DMS153 treated with DMSO at 0.1 percent for 48 hours (cell line): Measurements from ENCODE around the gene ERC1.

ENCODE experiments used
- DNase-seq: peaks from one replicate; lab custom pipeline; 2025; ENCODE audit not compliant: unreplicated experiment; lab: John Stamatoyannopoulos, UW

Gene ERC1

DNA sequence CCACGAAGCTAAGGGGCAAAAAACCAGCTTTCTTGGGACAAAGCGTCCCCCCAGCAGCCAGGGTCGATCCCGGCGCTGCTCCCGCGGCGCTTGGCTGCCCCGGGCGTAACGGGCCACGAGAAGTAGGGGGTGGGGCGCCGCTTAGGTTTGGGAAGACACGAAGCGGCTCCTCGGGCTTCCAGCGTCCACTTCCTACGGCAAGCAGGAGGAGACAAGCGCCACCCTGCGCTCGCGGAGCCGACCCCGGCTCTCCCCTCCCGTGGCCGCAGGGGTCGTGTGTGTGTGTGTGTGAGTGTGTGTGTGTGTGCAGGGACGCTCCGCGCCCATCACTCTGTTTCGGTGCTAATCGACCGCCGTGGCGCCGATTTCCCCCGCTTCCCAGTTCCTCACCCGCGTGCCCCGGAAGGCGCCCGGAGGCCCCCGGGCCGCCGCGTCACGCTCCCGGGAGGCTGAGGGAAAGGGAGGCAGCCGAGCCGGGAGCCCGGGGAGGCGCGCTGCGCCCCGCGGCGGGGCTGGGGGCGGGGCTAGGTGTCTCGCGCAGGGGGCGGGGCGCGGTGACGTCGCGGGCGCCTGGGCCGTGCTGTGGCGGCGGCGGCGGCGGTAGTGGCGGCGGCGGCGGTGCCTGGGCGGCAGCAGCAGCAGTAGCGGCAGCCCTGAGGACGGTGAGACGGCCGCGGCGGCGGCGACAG, at the start of gene ERC1:
Gene ERC1 (plus strand): TSS at position 563 of the 689 bp plus-strand sequence. CDS start 36,681 bp downstream, outside the sequence.
- peak; percentile 73 for DNase-seq

DNA sequence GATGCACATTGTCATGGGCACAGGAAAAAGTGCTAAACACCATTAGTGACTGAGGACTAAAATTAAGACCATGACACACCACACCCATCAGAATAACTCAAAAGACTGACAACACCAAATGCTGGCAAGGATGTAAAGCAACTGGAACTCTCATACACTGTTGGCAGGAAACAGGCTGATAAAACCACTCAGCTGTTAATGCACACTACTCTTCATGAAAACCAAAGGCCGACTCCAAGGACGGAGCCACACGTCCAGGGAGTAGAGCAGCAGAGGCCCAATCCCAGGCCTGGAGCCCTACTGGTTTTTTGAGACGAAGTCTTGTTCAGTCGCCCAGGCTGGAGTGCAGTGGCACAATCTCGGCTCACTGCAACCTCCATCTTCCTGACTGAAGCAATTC, 48.0 kb upstream of the ERC1 start:
- DNase-seq: no peak

DNA sequence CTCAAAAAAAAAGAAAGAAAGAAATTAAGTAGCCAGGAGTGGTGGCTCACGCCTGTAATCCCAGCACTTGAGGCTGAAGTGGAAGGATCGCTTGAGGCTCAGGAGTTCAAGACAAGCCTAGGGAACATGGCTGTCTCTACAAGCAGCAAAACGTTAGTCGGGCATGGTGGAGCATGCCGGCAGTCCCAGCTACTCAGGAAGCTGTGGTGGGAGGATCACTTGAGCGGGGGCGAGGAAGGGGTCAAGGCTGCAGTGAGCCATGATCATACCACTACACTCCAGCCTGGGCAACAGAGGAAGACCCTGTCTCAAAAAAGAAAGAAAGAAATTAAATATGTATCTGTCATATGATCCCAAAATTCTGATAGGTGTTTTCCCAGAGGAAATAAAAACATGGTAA, 46.8 kb upstream of the ERC1 start:
- DNase-seq: no peak

DNA sequence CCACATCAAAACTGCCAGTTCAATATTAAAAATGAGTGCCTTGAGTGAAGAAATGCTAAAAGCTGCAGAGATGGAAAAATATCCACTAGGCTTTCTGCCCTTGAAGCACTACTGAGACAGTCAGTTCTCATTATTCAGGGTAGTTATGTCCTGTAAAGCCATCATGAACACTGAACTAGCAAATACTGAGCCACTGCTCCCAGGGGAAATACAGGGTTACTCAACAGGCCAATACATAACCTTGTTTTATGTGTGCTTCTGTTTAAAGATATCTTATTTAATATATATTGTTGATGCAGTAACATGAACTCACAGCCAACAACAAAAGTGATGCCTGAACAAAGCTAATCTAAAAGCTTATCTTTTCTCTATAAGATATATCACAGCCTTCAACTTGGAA, 44.8 kb upstream of the ERC1 start:
- no peak for DNase-seq

DNA sequence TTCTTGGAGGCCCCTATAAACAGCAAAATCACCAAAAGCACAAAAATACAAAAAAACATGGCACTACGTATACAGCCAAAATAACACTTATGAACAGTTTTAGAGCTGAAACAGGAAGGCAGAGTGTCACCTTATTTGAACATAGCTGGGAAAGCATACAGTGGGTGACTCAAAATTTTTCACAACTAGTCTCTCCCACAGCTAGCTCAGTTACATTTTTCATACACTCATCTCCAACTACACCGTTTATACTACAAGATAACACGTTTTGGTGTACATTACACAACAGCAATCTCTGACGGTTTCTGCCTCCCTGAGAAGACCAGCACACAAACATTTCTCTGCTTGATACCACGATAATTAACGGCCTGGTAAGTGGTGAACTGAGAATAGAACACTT, 44.4 kb upstream of the ERC1 start:
- DNase-seq: no peak

DNA sequence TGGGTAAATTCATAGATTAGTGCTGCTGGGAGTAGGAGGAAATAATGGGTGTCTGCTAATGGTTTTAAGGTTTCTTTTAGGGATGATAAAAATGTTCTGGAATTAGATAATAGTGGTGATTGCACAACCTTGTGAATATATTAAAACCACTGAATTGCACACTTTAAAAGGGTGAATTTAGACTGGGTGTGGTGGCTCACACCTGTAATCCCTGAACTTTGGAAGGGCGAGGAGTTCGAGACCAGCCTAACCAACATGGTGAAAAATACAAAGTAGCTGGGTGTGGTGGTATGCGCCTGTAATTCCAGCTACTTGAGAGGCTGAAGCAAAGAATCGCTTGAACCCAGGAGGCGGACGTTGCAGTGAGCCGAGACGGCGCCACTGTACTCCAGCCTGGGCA, 42.8 kb upstream of the ERC1 start:
- no peak for DNase-seq

DNA sequence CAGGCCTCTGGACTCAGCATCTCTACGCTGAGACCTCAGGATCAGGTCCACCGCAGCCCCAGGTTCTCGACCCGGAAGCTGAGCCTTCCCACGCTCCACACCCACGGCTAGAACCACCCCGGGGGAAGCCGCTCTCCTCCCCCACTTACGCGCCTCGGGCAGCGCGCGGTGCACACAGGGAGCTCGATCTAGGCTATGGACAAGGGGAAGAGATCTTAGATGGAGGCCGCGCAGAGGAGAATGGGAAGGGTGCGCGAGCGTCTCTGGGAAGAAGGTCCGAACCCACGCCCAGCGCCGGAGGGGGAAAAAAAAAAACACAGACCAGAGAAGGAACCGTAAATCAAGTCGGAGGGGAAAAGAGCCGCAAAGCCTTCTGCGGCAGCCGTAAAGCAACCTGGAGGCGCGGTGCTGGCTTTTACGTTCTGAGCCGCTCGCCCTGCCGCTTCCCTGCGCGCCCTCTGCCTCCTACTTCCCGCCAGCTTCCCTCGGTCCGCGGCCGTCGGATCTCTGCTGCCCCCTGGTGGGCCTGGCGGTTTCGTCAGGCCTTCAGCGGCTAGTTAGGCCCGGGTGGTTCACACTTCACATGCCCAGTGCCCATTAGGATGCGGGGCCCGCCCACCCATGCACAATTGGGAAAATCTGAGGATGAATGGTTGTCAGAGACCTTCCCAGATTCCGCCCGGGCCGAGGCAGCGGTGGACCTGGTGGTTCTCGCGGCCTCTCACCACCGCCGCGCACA, 41.4 kb upstream of the ERC1 start, which contains the start of gene RAD52:
Gene RAD52 (minus strand): TSS at position 242 of the 739 bp plus-strand sequence. CDS start 16,636 bp downstream, outside the sequence.
- peak; percentile 97 for DNase-seq

DNA sequence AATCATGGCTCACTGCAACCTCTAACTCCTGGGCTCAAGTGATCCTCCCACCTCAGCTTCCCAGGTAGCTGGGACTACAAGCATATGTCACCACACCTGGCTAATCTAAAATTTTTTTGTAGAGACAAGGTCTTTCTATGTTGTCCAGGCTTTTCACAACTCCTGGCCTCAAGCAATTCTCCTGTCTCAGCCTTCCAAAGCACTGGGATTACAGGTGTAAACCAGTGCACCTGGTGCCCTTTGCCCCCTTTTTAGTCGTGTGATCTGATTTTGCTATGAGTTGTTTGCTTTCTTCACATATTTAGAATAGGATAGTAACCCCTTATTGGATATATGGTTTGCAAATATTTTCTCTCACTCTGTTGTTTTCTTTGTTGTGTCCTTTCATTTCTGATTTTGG, 39.8 kb upstream of the ERC1 start:
- DNase-seq: no peak

DNA sequence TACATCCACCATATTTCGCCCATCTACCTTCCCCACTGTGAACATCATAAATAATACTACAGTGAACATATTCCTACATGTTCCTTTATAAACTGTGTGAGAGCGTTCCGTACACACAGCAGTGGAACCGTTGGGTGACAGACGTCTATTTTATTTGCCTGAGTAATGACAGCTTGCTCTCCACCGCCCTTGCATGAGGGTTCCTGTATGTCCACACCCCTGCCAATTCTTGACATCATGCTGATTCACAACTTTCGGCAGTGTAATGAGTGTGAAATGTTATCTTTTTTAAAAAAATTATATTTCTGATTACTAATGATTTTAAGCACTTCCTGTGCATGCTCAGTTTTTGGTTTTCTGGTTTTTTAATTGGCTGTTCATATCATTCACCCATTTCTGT, 37.2 kb upstream of the ERC1 start:
- DNase-seq: no peak

DNA sequence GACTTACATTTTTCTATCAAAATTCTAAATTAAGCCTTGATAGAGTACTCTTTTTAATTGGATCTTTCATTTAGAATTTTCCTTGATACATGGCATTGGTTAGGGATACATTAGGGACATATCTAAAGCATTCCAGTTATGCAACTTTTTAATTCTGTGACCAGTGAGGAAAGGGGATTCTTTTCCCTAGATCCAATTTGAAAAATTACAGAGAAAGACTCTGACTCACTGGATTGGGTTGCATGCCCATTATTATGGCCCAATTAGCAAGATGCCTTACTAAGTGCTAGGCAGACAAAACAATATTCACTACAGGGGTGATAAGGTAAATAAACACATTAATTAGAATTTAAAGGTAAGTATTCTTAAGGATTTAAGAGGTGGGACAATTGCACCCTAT, 36.3 kb upstream of the ERC1 start:
- no peak for DNase-seq

DNA sequence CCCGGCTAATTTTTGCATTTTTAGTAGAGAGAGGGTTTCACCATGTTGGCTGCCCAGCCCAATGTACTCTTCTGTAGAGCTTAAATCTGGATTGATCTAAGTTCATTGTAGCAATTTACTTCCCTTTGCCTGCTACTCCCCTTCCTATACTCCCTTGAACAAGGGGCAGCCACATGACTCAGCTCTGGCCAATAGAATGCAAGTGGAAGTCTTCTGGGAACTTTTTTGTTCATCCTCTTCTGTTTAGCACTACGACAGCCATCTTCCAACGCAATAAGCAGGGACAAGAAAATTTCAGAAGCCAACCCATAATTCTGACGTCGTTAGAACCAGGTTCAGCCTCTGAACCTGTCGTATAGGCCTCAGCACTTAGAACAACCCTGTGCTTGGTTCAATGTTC, 35.1 kb upstream of the ERC1 start:
- no peak for DNase-seq

DNA sequence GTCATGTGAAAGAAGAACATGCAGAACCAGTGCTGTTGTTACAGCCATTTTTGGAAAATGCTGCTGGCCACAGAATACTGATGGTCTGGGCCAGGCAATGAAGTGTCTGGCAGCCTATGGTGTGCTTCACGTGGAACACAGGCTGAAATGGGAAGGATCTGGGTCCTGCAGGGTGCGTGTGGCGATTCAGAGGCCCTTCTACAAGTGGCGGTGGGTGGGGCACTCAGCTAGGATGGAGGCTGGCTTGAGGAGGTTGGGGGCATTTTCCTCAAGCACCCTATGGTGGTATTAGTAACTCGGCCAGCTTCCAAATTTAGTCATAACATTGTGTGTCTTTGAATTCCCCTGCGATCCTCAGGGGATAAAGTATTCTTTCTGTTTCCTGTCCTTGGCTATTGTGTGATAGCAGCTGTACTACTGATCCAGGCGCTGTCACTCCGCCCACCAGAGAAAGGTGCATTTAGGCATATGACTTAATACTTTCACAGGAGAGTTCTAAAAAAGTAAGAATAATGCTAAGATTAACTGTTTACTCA, 32.4 kb upstream of the ERC1 start:
- DNase-seq: peak; percentile 21

DNA sequence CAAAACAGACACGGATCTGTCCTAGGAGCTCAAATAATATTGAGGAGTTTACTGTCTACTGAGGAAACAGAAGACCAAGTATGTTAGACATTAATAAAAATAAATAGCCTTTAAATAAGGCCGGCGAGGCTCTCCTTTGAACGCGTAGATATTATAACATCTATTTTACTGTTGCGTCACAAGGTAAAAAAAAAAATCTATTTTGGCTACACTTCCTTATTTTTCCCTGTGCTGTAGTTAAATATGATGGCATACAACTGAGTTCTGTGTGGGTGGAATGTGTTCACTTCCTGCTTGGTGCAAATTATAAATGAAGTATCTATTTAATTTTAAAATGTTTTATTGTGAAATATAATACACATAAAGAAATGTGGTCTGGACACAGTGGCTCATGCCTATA, 24.3 kb upstream of the ERC1 start:
- no peak for DNase-seq

DNA sequence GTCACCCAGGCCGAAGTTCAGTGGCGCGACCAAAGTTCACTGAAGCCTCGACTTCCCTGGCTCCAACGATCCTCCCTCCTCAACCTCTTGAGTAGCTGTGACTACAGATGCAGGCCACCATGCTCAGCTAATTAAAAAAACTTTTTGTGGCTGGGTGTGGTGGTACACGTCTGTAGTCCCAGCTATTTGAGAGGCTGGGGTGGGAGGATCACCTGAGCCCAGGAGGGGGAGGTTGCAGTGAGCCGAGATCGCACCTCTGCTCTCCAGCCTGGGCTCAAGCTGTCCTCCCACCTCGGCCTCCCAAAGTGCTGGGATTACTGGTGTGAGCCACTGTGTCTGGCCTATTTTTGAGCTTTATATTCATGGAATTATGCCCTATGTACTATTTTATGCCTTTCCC, 23.4 kb upstream of the ERC1 start:
- DNase-seq: no peak

DNA sequence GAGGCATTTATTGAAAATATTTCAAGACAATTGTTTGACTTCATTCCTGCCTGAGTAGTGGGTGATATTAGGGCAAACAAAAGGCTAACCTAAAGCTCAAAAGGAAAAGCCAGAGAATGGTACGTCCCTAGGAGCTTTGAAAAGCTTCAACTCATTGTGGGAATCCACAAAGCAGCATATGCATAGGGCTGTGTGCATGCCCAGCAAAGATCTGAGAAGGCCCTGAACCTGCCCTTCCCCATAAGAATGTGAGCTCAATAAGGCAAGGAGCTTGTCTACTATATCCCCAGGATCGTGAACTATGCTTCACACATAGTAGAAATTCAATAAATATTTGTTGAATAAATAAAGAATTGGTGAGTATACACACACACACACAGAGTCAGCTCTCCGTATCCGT, 22.5 kb upstream of the ERC1 start:
- DNase-seq: no peak

DNA sequence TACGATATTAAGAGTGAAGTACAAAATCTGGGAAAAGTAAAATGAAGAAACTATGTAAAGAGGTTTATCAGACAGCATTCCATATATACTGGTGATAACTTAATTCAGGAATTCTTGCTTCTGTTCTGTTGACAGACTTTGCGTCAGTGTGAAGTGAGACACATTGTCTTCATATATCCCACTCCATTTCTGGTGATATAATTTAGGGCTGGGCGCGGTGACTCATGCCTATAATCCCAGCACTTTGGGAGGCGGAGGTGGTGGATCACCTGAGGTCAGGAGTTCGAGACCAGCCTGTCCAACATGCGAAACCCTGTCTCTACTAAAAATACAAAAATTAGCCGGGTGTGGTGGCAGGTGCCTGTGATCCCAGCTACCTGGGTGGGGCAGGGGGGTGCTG, 21.2 kb upstream of the ERC1 start:
- no peak for DNase-seq

DNA sequence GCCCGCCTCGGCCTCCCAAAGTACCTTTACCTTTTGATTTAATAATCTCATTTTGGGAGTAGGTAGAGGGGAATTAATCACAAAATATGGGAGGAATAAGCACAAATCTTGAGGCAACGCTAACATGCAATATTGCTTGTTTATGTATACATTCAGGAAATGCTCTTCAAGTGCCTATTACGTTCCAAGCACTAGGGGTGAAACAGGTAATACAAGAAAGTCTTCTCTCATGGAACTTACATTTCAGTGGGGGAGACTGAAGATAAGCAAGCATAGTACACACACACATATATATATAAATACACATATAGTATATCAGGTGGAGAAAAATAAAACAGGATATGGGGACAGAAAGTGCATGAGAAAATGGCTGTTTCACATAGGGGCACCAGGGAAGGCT, 19.0 kb upstream of the ERC1 start:
- no peak for DNase-seq

DNA sequence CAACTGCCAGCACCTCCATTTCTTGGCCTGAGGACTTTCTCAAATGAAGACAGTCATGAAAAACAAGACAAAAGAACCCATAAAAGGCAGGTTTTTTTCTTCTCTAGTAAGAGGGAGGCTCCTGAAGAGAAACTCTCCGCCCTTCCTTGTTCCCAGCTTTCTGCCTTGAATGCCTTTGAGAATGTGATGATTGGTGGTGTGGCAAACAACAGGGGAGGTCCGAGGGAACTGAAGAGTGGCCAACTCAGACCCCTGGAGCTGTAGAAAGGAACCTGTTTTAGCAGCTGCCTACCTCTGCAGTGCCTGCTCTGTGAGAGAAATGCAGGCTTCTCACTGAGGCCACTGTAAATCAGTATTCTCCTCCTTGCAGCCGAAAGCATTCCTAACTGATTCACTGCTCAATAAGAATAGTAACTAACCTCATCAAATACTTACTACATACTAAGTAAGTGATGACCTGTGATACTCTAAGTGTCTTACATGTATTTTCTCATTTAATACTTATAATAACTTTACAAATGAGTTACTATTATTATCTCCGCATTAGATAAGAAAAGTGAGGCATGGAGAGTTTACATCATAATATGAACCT, 16.7 kb upstream of the ERC1 start:
- DNase-seq: no peak

DNA sequence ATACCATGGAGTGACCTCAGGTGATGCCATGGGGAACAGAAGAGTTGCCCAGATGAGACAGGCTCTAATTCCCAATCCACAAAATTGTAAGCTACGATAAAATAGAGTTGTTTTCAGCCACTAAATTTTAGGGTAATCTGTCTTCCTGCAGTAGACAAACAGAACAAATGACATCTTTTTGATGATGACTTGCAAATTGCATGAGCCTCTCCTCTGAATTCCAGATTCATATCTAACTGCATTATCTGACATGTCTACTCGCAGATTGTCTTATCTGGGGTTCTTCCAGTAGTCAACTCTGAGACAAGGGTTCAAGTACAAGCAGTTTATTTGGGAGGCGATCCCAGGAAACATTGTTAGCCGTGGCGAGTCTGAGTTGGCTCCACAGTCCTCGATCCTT, 14.4 kb upstream of the ERC1 start:
- DNase-seq: no peak

DNA sequence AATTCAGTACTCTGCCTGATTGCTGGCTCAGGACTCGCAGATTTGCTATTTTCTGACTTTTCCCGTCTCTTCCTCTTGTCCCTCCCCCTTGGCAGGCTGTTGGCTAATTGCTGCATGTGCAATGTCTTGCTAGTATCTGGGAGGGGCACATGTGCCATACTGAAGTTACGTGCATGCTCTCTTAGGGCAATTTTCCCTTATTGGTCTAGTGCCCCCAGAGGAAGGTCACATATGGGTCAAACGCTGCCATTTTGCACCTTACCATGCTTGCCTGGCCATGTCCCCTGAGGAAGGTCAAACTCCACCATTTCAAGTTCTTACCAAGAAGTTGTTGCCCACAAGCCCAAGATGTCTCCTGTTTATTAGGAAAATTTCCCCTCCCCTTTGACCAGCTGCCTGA, 13.9 kb upstream of the ERC1 start:
- no peak for DNase-seq

DNA sequence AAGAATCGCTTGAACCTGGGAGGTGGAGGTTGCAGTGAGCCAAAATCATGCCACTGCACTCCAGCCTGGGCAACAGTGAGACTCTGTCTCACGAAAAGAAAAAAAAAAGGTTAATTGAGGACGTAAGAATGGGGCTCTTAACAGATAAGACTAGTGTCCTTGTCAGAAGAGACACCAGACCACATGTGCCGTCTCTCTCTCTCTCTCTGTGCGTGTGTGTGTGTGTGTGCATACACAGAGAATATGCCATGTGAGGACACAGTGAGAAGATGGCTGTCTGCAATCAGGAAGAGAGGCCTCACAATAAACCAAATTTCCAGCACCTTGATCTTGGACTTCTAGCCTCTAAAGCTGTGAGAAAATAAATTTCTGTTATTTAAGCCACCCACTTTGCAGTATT, 11.7 kb upstream of the ERC1 start:
- DNase-seq: no peak

DNA sequence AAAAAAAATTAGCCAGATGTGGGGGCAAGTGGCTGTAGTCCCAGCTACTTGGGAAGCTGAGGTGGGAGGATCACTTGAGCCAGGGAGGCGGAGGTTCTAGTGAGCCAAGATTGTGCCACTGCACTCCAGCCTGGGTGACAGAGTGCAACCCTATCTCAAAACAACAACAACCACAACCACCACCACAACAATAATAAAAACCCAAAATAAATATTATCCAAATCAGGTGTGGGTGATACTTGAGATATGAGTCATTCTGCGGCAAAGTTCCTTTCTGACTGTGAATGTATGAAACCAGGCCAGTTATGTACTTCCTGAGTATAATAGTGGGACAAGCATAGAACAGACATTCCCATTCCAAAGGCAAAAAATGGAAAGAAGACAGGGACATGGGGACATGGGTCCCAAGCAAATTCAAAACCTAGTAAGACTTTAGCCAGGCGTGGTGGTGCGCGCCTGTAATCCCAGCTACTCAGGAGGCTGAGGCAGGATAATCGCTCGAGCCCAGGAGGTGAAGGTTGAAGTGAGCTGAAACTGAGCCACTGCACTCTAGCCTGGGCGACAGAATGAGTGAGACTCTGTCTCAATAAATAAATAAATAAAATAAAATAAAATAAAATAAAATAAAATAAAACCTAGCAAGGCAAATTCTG, 9.7 kb upstream of the ERC1 start:
- DNase-seq: no peak
